GM12878 (cell line): Measurements from ENCODE around the gene FLVCR1. TPM values are rescaled to one million over a fixed set of nuclear protein-coding genes. Genes with fewer than 3 reads are reported as not detected.

Source experiments
- ATAC-seq: fragments of 200-7000 bp; cut with Tn5 transposase; 3 replicates; pipeline ENCODE4 v1.9.1; 2020; ENCODE audit warnings: mild to moderate bottlenecking, moderate library complexity
- BruUV-seq: library from RNA; stranded (reverse); fragments of 400-500 nt; replicated peaks from 2 replicates; lab custom pipeline; 2021; lab: Mats Ljungman, UMichigan
- CTCF ChIA-PET: fragments of 300-600 bp; sonication (Branson Sonifier 250); formaldehyde crosslinking; extraction: SDS; loops from one replicate; lab custom pipeline; 2021; ENCODE audit warnings: inconsistent platforms; lab: Yijun Ruan, JAX
- POLR2A ChIA-PET: fragments of 350-600 bp; formaldehyde crosslinking; extraction: SDS; loops from one replicate; lab custom pipeline; 2021; ENCODE audit warnings: inconsistent platforms; lab: Charles Lee
- RAD21 ChIA-PET: fragments of 300-600 bp; sonication (Branson Sonifier 250); formaldehyde crosslinking; loops from one replicate; lab custom pipeline; 2023; ENCODE audit warnings: antibody characterized with exemption; ENCODE audit not compliant: unreplicated experiment; lab: Charles Lee
- SMC1A ChIA-PET: fragments of 300-600 bp; sonication (Branson Sonifier 250); formaldehyde crosslinking; loops from one replicate; lab custom pipeline; 2023; ENCODE audit not compliant: unreplicated experiment, uncharacterized antibody; lab: Charles Lee
- DNase-seq: peaks from one replicate; pipeline ENCODE4 v3.0.0-alpha.2; 2011; ENCODE audit warnings: low read depth, low spot score
- FAIRE-seq: peaks from 3 replicates; lab custom pipeline; 2011; peaks lifted over from hg19 to GRCh38; lab: Jason Lieb, UNC
- H2AFZ ChIP-seq: 2 replicates; pipeline ENCODE4 v1.6.0; 2011; ENCODE audit warnings: low read depth, low read length, control low read depth; ENCODE audit not compliant: control insufficient read depth
- H3K27ac ChIP-seq: 2 replicates; pipeline ENCODE4 v1.5.1; 2011; ENCODE audit warnings: control low read depth; ENCODE audit not compliant: control insufficient read depth, insufficient read depth
- H3K27me3 ChIP-seq, 2 experiments: replicated peaks in 1 of 2; 2 replicates each; pipeline versions ENCODE4 v1.6.0 to v1.6.1; 2011; ENCODE audit warnings: low read length in 1 of 2; ENCODE audit not compliant: control insufficient read depth in 2 of 2, insufficient read depth in 2 of 2
- H3K36me3 ChIP-seq, 2 experiments: 2 replicates each; pipeline ENCODE4 v1.5.1; 2011; ENCODE audit warnings: low read length in 1 of 2; ENCODE audit not compliant: control insufficient read depth in 2 of 2, insufficient read depth in 2 of 2
- H3K4me1 ChIP-seq: 2 replicates; pipeline ENCODE4 v1.6.1; 2011; ENCODE audit warnings: mild to moderate bottlenecking, low read length, moderate library complexity, mixed read lengths; ENCODE audit not compliant: control insufficient read depth, insufficient read depth
- H3K4me2 ChIP-seq: 2 replicates; pipeline ENCODE4 v1.6.0; 2011; ENCODE audit warnings: control low read depth; ENCODE audit not compliant: control insufficient read depth, insufficient read depth
- H3K4me3 ChIP-seq: fragments of 200-600 bp; sonication (generic); 2 replicates; pipeline ENCODE4 v1.5.1; 2016
- H3K79me2 ChIP-seq: 2 replicates; pipeline ENCODE4 v1.6.0; 2011; ENCODE audit warnings: low read length; ENCODE audit not compliant: control insufficient read depth, insufficient read depth
- H3K9ac ChIP-seq: 2 replicates; pipeline ENCODE4 v1.8.0; 2011; ENCODE audit warnings: low read length, control low read depth, mixed read lengths; ENCODE audit not compliant: control insufficient read depth, insufficient read depth
- H3K9me3 ChIP-seq: replicated peaks from 3 replicates; pipeline ENCODE4 v1.5.1; 2011; ENCODE audit warnings: mild to moderate bottlenecking, low read length; ENCODE audit not compliant: control insufficient read depth, insufficient read depth
- H4K20me1 ChIP-seq: 2 replicates; pipeline ENCODE4 v1.6.0; 2011; ENCODE audit not compliant: control insufficient read depth, insufficient read depth
- BCL11A ChIP-seq: IDR thresholded peaks from 2 replicates; pipeline ENCODE4 v1.6.1; 2011; ENCODE audit warnings: low read depth, low read length
- CHD1 ChIP-seq: IDR thresholded peaks from 2 replicates; pipeline ENCODE4 v1.6.1; 2012; ENCODE audit warnings: low read depth, low read length, improper control_type of control experiment
- EZH2 ChIP-seq: IDR thresholded peaks from 2 replicates; pipeline ENCODE4 v1.6.1; 2012; ENCODE audit warnings: low read depth, mild to moderate bottlenecking, control low read depth, inconsistent platforms, low read length, borderline replicate concordance; ENCODE audit not compliant: control insufficient read depth
- PML ChIP-seq: IDR thresholded peaks from 2 replicates; pipeline ENCODE4 v1.6.1; 2012; ENCODE audit warnings: low read length, inconsistent platforms
- PRDM15 ChIP-seq: fragments of 450-650 bp; formaldehyde crosslinking; IDR thresholded peaks from 2 replicates; pipeline ENCODE4 v1.4.0; 2020; ENCODE audit warnings: mild to moderate bottlenecking, moderate library complexity
- RAD51 ChIP-seq: fragments of 450-650 bp; IDR thresholded peaks from 2 replicates; pipeline ENCODE4 v1.6.1; 2016; ENCODE audit warnings: moderate library complexity, mild to moderate bottlenecking, inconsistent platforms
- RELA ChIP-seq: fragments of 450-650 bp; IDR thresholded peaks from 2 replicates; pipeline ENCODE4 v1.8.0; 2014; ENCODE audit warnings: borderline replicate concordance; ENCODE audit not compliant: partially characterized antibody
- SPI1 ChIP-seq: IDR thresholded peaks from 2 replicates; pipeline ENCODE4 v1.6.1; 2011; ENCODE audit warnings: low read depth, mild to moderate bottlenecking, low read length, moderate library complexity, borderline replicate concordance; ENCODE audit not compliant: insufficient read depth
- SREBF1 ChIP-seq: IDR thresholded peaks from 2 replicates; pipeline ENCODE4 v1.6.1; 2012; ENCODE audit warnings: mild to moderate bottlenecking, low read length
- SREBF2 ChIP-seq: IDR thresholded peaks from 2 replicates; pipeline ENCODE4 v1.6.1; 2012; ENCODE audit warnings: mild to moderate bottlenecking, low read length
- ZNF274 ChIP-seq: IDR thresholded peaks from one replicate; pipeline ENCODE4 v1.8.0; 2011; ENCODE audit not compliant: insufficient read length, insufficient read depth
- WGBS: methylation state at CpG from one replicate; pipeline ENCODE4 v1.1.6; 2016; ENCODE audit warnings: low lambda C conversion rate; ENCODE audit not compliant: insufficient replicate concordance, insufficient coverage; ENCODE audit errors: missing lambda C conversion rate; 5-methylcytosine and 5-hydroxymethylcytosine counted together
- in situ Hi-C: fragments of 300-500 bp; cut with MboI; formaldehyde crosslinking; loops from 9 replicates; pipeline ENCODE4 v1.14.3; 2018; ENCODE audit warnings: mixed read lengths
- intact Hi-C: fragments of 100-400 bp; cut with micrococcal nuclease; formaldehyde crosslinking; loops from one replicate; pipeline ENCODE4 v1.14.2; 2022; ENCODE audit not compliant: unreplicated experiment
- polyA plus RNA-seq, 11 experiments: library from polyadenylated mRNA; depleted of rRNA in 4 of 11; unstranded in 6 of 11; stranded (reverse) in 5 of 11; fragments of >200 nt; fragmentation: Nextera tagmentation in 4 of 11; fragmentation: Illumina TruSeq in 1 of 11; extraction: Ambion mirVana in 4 of 11; extraction: Trizol in 1 of 11; gene quantifications; 1 replicate in 1 of 11; 2 replicates in 10 of 11; pipeline versions ENCODE4 v1.2.1 to v1.2.3, GENCODE V29; 2011 to 2016; ENCODE audit warnings: inconsistent platforms in 2 of 11, missing spikeins in 2 of 11, low read depth in 1 of 11
- total RNA-seq, 4 experiments: library from RNA; depleted of rRNA in 3 of 4; stranded (reverse); fragments of >200 nt in 3 of 4; fragmentation: Illumina TruSeq in 1 of 4; extraction: Trizol in 1 of 4; gene quantifications; 2 replicates each; pipeline versions ENCODE4 v1.2.1 to v1.2.3, GENCODE V29; 2013 to 2021
- TF ChIP-seq, protein P1 (sequence below): fragments of 450-650 bp; IDR thresholded peaks from 2 replicates; pipeline ENCODE4 v1.6.1; 2016; ENCODE audit warnings: mild to moderate bottlenecking, moderate library complexity, borderline replicate concordance
- TF ChIP-seq, protein P2 (sequence below): IDR thresholded peaks from 2 replicates; pipeline ENCODE4 v1.6.1; 2012; ENCODE audit warnings: low read length, inconsistent platforms

The FLVCR1 gene
- total and polyA plus RNA-seq, 10 of the 15 experiments (the other 5 are each of a cell fraction or from before 2014, with no cell fraction given), result 7.1 to 25.2 (median 17.6) TPM

GRCh38 chr1:212918824-212919223, 60.7 kb downstream of the FLVCR1 start (continued):
- TF ChIP-seq PRDM15 (CRISPR knock-in tag), result no peak
- TF ChIP-seq BCL11A, result no peak

- peak; percentile 72 for ATAC-seq
- no peak overlapping the region for H3K4me3 ChIP-seq
- TF ChIP-seq CHD1, result no peak
- TF ChIP-seq SPI1, result no peak
- TF ChIP-seq RELA, result no peak
- TF ChIP-seq ZNF274, result no peak
- TF ChIP-seq, protein P1, sequence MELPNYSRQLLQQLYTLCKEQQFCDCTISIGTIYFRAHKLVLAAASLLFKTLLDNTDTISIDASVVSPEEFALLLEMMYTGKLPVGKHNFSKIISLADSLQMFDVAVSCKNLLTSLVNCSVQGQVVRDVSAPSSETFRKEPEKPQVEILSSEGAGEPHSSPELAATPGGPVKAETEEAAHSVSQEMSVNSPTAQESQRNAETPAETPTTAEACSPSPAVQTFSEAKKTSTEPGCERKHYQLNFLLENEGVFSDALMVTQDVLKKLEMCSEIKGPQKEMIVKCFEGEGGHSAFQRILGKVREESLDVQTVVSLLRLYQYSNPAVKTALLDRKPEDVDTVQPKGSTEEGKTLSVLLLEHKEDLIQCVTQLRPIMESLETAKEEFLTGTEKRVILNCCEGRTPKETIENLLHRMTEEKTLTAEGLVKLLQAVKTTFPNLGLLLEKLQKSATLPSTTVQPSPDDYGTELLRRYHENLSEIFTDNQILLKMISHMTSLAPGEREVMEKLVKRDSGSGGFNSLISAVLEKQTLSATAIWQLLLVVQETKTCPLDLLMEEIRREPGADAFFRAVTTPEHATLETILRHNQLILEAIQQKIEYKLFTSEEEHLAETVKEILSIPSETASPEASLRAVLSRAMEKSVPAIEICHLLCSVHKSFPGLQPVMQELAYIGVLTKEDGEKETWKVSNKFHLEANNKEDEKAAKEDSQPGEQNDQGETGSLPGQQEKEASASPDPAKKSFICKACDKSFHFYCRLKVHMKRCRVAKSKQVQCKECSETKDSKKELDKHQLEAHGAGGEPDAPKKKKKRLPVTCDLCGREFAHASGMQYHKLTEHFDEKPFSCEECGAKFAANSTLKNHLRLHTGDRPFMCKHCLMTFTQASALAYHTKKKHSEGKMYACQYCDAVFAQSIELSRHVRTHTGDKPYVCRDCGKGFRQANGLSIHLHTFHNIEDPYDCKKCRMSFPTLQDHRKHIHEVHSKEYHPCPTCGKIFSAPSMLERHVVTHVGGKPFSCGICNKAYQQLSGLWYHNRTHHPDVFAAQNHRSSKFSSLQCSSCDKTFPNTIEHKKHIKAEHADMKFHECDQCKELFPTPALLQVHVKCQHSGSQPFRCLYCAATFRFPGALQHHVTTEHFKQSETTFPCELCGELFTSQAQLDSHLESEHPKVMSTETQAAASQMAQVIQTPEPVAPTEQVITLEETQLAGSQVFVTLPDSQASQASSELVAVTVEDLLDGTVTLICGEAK, result peak; percentile 88
- TF ChIP-seq SREBF2, result no peak
- no peak for TF ChIP-seq EZH2
- no peak for TF ChIP-seq SREBF1
- TF ChIP-seq RAD51, result peak; percentile 51; the same call in 1 of the 2 replicates
- TF ChIP-seq, protein P2, sequence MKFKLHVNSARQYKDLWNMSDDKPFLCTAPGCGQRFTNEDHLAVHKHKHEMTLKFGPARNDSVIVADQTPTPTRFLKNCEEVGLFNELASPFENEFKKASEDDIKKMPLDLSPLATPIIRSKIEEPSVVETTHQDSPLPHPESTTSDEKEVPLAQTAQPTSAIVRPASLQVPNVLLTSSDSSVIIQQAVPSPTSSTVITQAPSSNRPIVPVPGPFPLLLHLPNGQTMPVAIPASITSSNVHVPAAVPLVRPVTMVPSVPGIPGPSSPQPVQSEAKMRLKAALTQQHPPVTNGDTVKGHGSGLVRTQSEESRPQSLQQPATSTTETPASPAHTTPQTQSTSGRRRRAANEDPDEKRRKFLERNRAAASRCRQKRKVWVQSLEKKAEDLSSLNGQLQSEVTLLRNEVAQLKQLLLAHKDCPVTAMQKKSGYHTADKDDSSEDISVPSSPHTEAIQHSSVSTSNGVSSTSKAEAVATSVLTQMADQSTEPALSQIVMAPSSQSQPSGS, result peak; percentile 37; the same call in 1 of the 2 replicates
- TF ChIP-seq PML, result no peak; the same call in 1 of the 2 replicates
These were observed 62.2 kb downstream of the FLVCR1 start for GRCh38 chr1:212920246-212920645.

More at GRCh38 chr1:212920246-212920645, 62.2 kb downstream of the FLVCR1 start:
- Histone ChIP-seq H3K27ac (no peak overlapping the region), H3K9ac (no peak overlapping the region), H4K20me1 (no peaks in the 10 kb centered on the region), H3K79me2 (no peaks in the 10 kb centered on the region), H2AFZ (peak overlapping the region; percentile 16), H3K36me3 (no peaks in the 10 kb centered on the region), H3K4me2 (peak overlapping the region; percentile 17), H3K4me1 (peaks cover 20% of the 10 kb centered on the region), H3K9me3 (no peaks in the 10 kb centered on the region), H3K27me3 (no peaks in the 10 kb centered on the region)
- ChIA-PET CTCF (interaction anchor here (0.8 to 3.4 kb wide), 21 partner anchors 8 to 255 kb away, joined by 3 to 43 read pairs (median 4); no protein-coding TSS in a partner anchor), RAD21 (interaction anchor here (0.8 to 3.0 kb wide), 10 partner anchors 19 to 105 kb away, joined by 3 to 22 read pairs (median 4); partner anchors contain the start of gene FLVCR1), POLR2A (interaction anchor here (0.8 to 2.7 kb wide), 3 partner anchors 30 to 74 kb away, joined by 3 to 18 read pairs (median 4); partner anchors contain the start of gene VASH2), SMC1A (interaction anchor here (0.6 to 3.3 kb wide), 18 partner anchors 19 to 143 kb away, joined by 3 to 30 read pairs (median 4); partner anchors contain the start of gene RPS6KC1)
- intact Hi-C loops, result loop anchor here (2.0 to 5.0 kb wide), 2 partner anchors 39 to 103 kb away; no protein-coding TSS in a partner anchor
- no TSS peak for BruUV-seq
- DNase-seq, result no peak
- 6% methylated on average over 7 of the region's 7 CpGs for WGBS
- FAIRE-seq, result no peak
- in situ Hi-C loops, result no loop called here
